ENCODE data around the gene MED8. TPM values are rescaled to one million over a fixed set of nuclear protein-coding genes. Genes with fewer than 3 reads are reported as not detected.

MED8 gene
- total RNA-seq, 1 experiment from 2014 or later = 36.7 TPM

- no peak for DNase-seq (ENCODE audit: low spot score)
- POLR2A ChIA-PET (ENCODE audit: low non-redundant PET) = no interaction called here
- intact Hi-C loops (cut with micrococcal nuclease; ENCODE audit: unreplicated experiment) = no loop called here
These were observed 45.8 kb upstream of the MED8 start for GRCh38 chr1:43435146-43436145.

GRCh38 chr1:43434256-43434655, 44.7 kb upstream of the MED8 start:
- intact Hi-C loops (cut with micrococcal nuclease; ENCODE audit: unreplicated experiment) = no loop called here
- no TSS peak for BruUV-seq (replicated peaks)

More at GRCh38 chr1:43435146-43436145, 45.8 kb upstream of the MED8 start:
- no TSS peak for BruUV-seq (replicated peaks)
- Histone ChIP-seq H3K4me1 (ENCODE audit: insufficient read depth, low read length, poor library complexity, severe bottlenecking) (peaks cover 10% of the 10 kb centered on the region), H3K27ac (ENCODE audit: low read depth, low read length, poor library complexity, severe bottlenecking) (no peak overlapping the region), H3K4me3 (ENCODE audit: low read depth, low read length, poor library complexity, severe bottlenecking) (no peak overlapping the region), H3K36me3 (ENCODE audit: insufficient read depth, low read length, poor library complexity, severe bottlenecking) (peaks cover 29% of the 10 kb centered on the region), H3K9me3 (ENCODE audit: low read depth, low read length, poor library complexity, severe bottlenecking) (no peaks in the 10 kb centered on the region), H3K27me3 (replicated peaks; ENCODE audit: insufficient read depth, low read depth, low read length, poor library complexity) (no peaks in the 10 kb centered on the region)
- CTCF ChIA-PET = no interaction called here
- TF ChIP-seq, protein P1, sequence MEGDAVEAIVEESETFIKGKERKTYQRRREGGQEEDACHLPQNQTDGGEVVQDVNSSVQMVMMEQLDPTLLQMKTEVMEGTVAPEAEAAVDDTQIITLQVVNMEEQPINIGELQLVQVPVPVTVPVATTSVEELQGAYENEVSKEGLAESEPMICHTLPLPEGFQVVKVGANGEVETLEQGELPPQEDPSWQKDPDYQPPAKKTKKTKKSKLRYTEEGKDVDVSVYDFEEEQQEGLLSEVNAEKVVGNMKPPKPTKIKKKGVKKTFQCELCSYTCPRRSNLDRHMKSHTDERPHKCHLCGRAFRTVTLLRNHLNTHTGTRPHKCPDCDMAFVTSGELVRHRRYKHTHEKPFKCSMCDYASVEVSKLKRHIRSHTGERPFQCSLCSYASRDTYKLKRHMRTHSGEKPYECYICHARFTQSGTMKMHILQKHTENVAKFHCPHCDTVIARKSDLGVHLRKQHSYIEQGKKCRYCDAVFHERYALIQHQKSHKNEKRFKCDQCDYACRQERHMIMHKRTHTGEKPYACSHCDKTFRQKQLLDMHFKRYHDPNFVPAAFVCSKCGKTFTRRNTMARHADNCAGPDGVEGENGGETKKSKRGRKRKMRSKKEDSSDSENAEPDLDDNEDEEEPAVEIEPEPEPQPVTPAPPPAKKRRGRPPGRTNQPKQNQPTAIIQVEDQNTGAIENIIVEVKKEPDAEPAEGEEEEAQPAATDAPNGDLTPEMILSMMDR (conservative IDR thresholded peaks at IDR 0.05; ENCODE audit: low read depth, low read length) = no peak
- no peak for TF ChIP-seq EZH2 (IDR thresholded peaks at IDR 0.05; ENCODE audit: borderline replicate concordance, low read depth, low read length, poor library complexity, severe bottlenecking)

GRCh38 chr1:43432907-43433306, 43.3 kb upstream of the MED8 start:
- CTCF ChIA-PET = no interaction called here

More at GRCh38 chr1:43434256-43434655, 44.7 kb upstream of the MED8 start:
- TF ChIP-seq, protein P1 (conservative IDR thresholded peaks at IDR 0.05; ENCODE audit: low read depth, low read length) = no peak
- TF ChIP-seq EZH2 (IDR thresholded peaks at IDR 0.05; ENCODE audit: borderline replicate concordance, low read depth, low read length, poor library complexity, severe bottlenecking) = no peak
- no peaks in the 10 kb centered on the region for H3K27me3 ChIP-seq (replicated peaks; ENCODE audit: insufficient read depth, low read depth, low read length, poor library complexity)
- H3K36me3 ChIP-seq (ENCODE audit: insufficient read depth, low read length, poor library complexity, severe bottlenecking) = peaks cover 31% of the 10 kb centered on the region
- CTCF ChIA-PET = no interaction called here
- no peak overlapping the region for H3K27ac ChIP-seq (ENCODE audit: low read depth, low read length, poor library complexity, severe bottlenecking)
- no peak overlapping the region for H3K4me3 ChIP-seq (ENCODE audit: low read depth, low read length, poor library complexity, severe bottlenecking)
- H3K9me3 ChIP-seq (ENCODE audit: low read depth, low read length, poor library complexity, severe bottlenecking) = no peaks in the 10 kb centered on the region
- H3K4me1 ChIP-seq (ENCODE audit: insufficient read depth, low read length, poor library complexity, severe bottlenecking) = peaks cover 10% of the 10 kb centered on the region
- no peak for DNase-seq (ENCODE audit: low spot score)
- POLR2A ChIA-PET (ENCODE audit: low non-redundant PET) = no interaction called here

More at GRCh38 chr1:43432907-43433306, 43.3 kb upstream of the MED8 start:
- intact Hi-C loops (cut with micrococcal nuclease; ENCODE audit: unreplicated experiment) = no loop called here
- no peak for TF ChIP-seq EZH2 (IDR thresholded peaks at IDR 0.05; ENCODE audit: borderline replicate concordance, low read depth, low read length, poor library complexity, severe bottlenecking)
- TF ChIP-seq, protein P1 (conservative IDR thresholded peaks at IDR 0.05; ENCODE audit: low read depth, low read length) = no peak
- POLR2A ChIA-PET (ENCODE audit: low non-redundant PET) = no interaction called here
- DNase-seq (ENCODE audit: low spot score) = no peak
- Histone ChIP-seq H3K4me3 (ENCODE audit: low read depth, low read length, poor library complexity, severe bottlenecking) (no peak overlapping the region), H3K36me3 (ENCODE audit: insufficient read depth, low read length, poor library complexity, severe bottlenecking) (peaks cover 31% of the 10 kb centered on the region), H3K9me3 (ENCODE audit: low read depth, low read length, poor library complexity, severe bottlenecking) (no peaks in the 10 kb centered on the region), H3K4me1 (ENCODE audit: insufficient read depth, low read length, poor library complexity, severe bottlenecking) (peaks cover 10% of the 10 kb centered on the region), H3K27me3 (replicated peaks; ENCODE audit: insufficient read depth, low read depth, low read length, poor library complexity) (no peaks in the 10 kb centered on the region), H3K27ac (ENCODE audit: low read depth, low read length, poor library complexity, severe bottlenecking) (no peak overlapping the region)
- no TSS peak for BruUV-seq (replicated peaks)

All from A673 (cell line).